ENCODE measurements around the gene PRKRIP1. TPM values are rescaled to one million over a fixed set of nuclear protein-coding genes. Genes with fewer than 3 reads are reported as not detected.
"Not testable (repeated sequence)": the region's sequence is repeated elsewhere in the genome, so short reads cannot be mapped to it uniquely, and the experiment has no call there.

Gene PRKRIP1, protein sequence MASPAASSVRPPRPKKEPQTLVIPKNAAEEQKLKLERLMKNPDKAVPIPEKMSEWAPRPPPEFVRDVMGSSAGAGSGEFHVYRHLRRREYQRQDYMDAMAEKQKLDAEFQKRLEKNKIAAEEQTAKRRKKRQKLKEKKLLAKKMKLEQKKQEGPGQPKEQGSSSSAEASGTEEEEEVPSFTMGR
- 10 to 100 TPM; 15.1 to 19.4 TPM for total RNA-seq

DNA sequence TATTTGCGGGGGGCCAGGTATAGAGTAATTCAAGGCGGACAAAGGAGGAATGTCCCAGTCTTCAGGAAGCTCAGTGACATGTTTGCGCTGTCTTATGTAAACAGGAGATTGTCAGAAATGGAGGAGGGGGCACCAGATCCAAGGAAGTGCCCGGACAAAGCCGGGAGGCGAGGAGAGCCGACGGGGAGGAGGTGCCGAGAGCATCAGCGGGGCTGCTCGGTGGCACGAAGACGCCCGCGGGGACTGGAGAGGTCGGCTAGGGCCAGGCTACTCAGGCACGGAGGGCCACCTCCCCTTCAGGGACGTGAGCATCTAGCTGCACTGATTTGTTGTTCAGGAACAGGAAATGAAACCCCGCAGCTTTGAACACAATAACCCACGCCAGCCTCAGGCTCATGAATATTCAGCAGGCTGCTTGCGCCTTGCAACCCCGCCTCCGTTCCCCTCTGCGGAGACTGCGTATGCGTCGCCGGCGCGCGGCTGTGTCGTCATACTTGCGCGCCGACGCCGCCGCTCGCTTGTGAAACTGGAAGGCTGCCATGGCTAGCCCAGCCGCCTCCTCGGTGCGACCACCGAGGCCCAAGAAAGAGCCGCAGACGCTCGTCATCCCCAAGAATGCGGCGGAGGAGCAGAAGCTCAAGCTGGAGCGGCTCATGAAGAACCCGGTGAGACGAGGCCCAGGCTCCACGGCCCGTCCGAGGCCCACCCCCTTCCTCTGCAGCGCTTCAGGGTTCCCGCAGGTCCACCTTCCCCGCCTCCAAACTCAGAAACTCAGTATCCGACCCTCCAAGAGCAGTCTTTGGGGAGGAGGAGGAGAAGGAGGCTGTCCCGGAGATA lies at the start of gene PRKRIP1:
PRKRIP1 (plus strand) TSS at position 491 of the 837 bp plus-strand sequence; CDS start at position 540, 49 bp downstream.
- Histone ChIP-seq H3K27me3 (no peaks in the 10 kb centered on the region), H3K4me3 (peak within 1 kb of the TSS; percentile 92), H3K4me1 (peaks cover 4% of the 10 kb centered on the region), H3K9ac (ENCODE audit: low read depth in 2 of 2, low read length in 2 of 2) (peak within 1 kb of the TSS; percentile 96), H3K9me3 (no peaks in the 10 kb centered on the region), H3K27ac (peak within 1 kb of the TSS; percentile 85), H3K36me3 (peaks cover 3% of the 10 kb centered on the region)
- TF ChIP-seq, protein P1, sequence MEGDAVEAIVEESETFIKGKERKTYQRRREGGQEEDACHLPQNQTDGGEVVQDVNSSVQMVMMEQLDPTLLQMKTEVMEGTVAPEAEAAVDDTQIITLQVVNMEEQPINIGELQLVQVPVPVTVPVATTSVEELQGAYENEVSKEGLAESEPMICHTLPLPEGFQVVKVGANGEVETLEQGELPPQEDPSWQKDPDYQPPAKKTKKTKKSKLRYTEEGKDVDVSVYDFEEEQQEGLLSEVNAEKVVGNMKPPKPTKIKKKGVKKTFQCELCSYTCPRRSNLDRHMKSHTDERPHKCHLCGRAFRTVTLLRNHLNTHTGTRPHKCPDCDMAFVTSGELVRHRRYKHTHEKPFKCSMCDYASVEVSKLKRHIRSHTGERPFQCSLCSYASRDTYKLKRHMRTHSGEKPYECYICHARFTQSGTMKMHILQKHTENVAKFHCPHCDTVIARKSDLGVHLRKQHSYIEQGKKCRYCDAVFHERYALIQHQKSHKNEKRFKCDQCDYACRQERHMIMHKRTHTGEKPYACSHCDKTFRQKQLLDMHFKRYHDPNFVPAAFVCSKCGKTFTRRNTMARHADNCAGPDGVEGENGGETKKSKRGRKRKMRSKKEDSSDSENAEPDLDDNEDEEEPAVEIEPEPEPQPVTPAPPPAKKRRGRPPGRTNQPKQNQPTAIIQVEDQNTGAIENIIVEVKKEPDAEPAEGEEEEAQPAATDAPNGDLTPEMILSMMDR (IDR thresholded peaks at IDR 0.05) = no peak
- peak; percentile 90 for DNase-seq
- intact Hi-C loops (cut with DNase I) = no loop called here

DNA sequence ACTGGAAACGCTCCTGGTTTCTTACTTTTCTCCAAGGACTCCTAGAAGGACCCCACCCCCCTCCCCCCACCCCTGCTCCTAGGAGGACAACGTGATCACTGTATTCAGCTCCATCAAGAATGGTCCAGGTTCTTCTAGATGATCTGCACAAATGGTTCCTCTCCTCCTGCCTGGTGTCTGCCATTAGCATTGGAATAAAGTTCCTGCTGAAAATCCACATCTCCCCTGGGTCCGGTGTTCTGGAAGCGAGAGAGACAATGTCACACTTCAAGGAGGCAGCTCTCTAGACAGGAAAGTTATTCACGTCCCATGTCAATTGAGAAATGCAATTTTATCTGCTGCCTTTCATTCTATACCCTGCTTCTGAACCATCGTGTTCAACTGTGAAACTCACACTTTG lies 49.2 kb upstream of the PRKRIP1 start:
- DNase-seq; H3K9me3 ChIP-seq; H3K4me3 ChIP-seq; H3K27ac ChIP-seq; H3K36me3 ChIP-seq; H3K9ac ChIP-seq (ENCODE audit: low read depth in 2 of 2, low read length in 2 of 2); H3K27me3 ChIP-seq; intact Hi-C loops (cut with DNase I); H3K4me1 ChIP-seq: not testable (repeated sequence)

DNA sequence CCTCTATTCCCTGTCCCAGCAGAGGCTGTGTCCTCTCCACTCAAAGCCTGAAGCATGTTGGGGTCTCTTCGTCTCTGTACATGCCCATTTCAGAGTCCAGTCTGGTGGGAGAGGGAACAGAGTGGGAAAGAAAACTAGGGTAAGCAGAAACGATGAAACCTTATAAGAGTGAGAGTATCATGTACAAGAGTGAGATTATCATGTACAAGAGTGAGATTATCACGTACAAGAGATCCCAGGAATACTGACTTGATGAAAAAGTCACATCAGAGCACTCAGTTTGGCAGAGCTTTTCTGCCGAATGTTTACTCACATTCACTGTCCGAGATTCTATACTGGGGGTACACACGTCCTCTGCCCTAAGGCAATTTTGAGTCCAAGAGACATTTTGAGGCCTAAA lies 39.8 kb upstream of the PRKRIP1 start, which contains the start of gene SPDYE6:
SPDYE6 (minus strand) TSS at position 101 of the 400 bp plus-strand sequence. CDS start 421 bp downstream, outside the sequence.
- H3K36me3 ChIP-seq; H3K27me3 ChIP-seq; H3K9me3 ChIP-seq; intact Hi-C loops (cut with DNase I); H3K4me1 ChIP-seq; H3K4me3 ChIP-seq; H3K9ac ChIP-seq (ENCODE audit: low read depth in 2 of 2, low read length in 2 of 2); DNase-seq; H3K27ac ChIP-seq: not testable (repeated sequence)

DNA sequence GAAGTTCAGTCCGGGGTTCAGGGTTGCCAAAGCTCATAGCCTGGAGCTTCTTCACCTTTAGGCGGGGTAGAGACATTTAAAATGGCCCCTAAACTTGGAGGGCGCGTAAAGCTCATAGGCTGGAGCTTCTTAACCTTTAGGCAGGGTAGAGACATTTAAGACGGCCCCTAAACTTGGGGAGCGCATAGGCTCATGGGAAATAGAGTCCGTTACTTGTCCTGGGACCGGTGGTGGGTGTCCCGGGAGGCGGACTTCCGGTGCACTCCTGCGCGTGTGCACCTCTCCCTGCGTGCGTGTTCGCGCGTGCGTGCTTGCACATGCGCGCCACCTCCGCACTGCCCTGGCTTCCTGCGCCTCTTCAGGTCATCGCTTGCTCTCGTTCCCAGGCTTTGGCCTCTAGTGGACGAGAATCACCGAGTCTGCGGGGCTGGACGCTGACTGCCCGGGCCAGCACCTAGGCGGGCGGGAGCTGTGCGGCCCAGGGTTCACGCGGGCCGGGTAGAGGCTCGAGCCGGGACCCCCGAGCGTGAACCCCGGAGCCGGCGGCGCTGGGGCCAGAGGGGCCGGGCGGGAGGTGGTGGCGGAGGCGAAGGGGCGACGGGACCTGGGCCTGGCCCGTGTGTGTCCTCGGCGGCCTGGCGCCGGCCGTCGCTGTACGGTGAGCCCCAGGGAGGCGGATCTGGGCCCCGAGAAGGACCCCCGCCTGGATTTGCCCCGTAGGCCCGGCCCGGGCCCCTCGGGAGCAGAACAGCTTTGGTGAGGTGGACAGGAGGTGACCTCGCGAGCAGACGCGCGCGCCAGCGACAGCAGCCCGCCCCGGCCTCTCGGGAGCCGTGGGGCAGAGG lies 32.4 kb upstream of the PRKRIP1 start:
- Histone ChIP-seq H3K9ac (ENCODE audit: low read depth in 2 of 2, low read length in 2 of 2) (peak overlapping the region; percentile 34 to 86), H3K27ac (peak overlapping the region; percentile 76), H3K4me3 (peak overlapping the region; percentile 93)
- intact Hi-C loops (cut with DNase I); H3K27me3 ChIP-seq; H3K4me1 ChIP-seq; H3K36me3 ChIP-seq; H3K9me3 ChIP-seq: not testable (repeated sequence)
- peak; percentile 96 for DNase-seq

DNA sequence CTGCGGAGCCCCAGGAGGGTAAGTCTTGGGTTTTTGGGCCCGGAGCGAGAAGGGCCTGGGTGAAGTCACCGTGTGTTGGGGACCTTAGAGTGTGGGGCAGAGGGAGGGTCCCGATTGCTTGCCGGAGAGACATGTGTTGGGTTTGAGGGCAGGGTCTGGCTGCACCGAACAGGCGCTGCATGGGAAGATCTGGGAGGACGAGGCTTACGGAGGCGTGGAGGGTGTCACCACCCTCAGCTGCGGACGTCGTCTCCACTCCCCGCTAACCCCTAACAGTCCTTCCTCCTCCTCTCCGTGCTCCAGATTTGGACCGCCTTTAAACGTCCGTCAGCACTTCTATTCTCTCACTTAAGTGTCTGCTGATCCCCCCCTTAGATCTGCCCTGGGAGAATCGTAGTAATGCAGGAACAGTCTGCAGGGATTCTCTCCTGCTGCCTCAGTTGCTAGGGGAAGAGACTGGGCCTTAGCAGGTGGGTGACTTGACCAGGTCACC lies 31.7 kb upstream of the PRKRIP1 start:
- peak; percentile 19 for DNase-seq
- intact Hi-C loops (cut with DNase I); H3K9me3 ChIP-seq; H3K27me3 ChIP-seq; H3K4me1 ChIP-seq; H3K36me3 ChIP-seq: not testable (repeated sequence)
- Histone ChIP-seq H3K9ac (ENCODE audit: low read depth in 2 of 2, low read length in 2 of 2) (peak overlapping the region; percentile 34 to 86), H3K27ac (peak overlapping the region; percentile 76), H3K4me3 (peak overlapping the region; percentile 93)

DNA sequence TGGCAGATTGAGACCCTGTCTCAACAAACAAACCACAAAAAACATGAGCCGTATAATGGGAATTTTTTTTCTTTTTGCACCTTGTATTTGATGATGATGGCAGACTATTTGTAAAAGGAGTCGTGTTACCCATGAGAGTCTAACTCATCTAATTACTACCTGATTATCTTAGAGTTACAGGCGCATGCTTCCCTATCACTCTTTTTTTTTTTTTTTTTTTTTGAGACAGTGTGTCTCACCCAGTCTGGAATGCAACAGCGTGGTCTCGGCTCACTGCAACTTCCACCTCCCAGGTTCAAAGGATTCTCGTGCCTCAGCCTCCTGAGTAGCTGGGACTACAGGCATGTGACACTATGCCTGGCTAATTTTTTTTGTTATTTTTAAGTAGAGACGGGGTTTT lies 30.8 kb upstream of the PRKRIP1 start:
- intact Hi-C loops (cut with DNase I); H3K9ac ChIP-seq (ENCODE audit: low read depth in 2 of 2, low read length in 2 of 2): not testable (repeated sequence)

DNA sequence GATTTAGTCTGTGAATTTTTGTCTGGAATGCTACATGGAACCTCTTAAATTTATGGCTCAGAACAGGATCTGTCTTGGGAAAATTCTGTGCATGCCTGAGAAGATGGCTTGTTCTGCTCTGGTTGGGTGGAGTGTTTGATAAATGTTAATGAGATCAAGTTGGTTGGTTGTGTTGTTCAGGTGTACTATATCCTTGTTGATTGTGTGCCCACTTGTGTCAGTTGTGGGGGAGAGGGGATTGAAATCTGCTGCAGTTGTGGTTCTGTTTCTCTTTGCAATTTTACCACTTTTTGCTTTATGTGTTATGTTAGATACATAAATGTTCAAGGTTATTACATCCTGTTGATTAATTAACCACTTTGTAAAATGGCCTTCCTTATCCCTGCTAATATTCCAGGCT lies 26.1 kb upstream of the PRKRIP1 start:
- DNase-seq; H3K4me3 ChIP-seq; H3K27ac ChIP-seq; H3K4me1 ChIP-seq; H3K9me3 ChIP-seq; H3K36me3 ChIP-seq; H3K27me3 ChIP-seq; intact Hi-C loops (cut with DNase I); H3K9ac ChIP-seq (ENCODE audit: low read depth in 2 of 2, low read length in 2 of 2): not testable (repeated sequence)

More for the DNA sequence above, 30.8 kb upstream of the PRKRIP1 start:
- not testable (repeated sequence) for H3K27ac ChIP-seq, H3K9me3 ChIP-seq, H3K4me3 ChIP-seq, H3K4me1 ChIP-seq, H3K27me3 ChIP-seq, DNase-seq, H3K36me3 ChIP-seq

DNA sequence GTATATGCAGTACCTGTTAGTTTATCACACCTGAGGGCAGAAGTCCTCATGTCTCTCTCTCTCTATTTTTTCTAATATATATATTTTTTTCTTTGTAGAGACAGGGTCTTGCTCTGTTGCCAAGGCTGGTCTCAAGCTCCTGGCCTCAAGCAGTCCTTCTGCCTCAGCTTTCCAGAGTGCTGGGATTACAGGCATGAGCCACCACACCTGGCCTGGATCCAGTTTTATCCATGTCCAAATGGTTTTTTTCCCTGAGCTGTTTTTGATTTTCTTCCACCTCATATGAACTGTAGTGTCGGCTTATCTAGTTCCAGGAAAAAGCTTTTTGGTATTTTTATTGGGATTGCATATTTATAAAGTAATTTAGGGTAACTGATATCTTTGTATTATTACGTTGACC lies 23.4 kb upstream of the PRKRIP1 start:
- intact Hi-C loops (cut with DNase I); H3K4me3 ChIP-seq; H3K27me3 ChIP-seq; H3K9ac ChIP-seq (ENCODE audit: low read depth in 2 of 2, low read length in 2 of 2); H3K36me3 ChIP-seq; DNase-seq; H3K9me3 ChIP-seq; H3K27ac ChIP-seq; H3K4me1 ChIP-seq: not testable (repeated sequence)

All from colonic mucosa (tissue), 4 donors.